Ishikawa (cell line): Measurements from ENCODE around the gene TLR6.

Source experiments
- EP300 ChIP-seq: IDR thresholded peaks from 2 replicates; pipeline ENCODE4 v1.6.1; 2012; ENCODE audit warnings: borderline replicate concordance
- MAX ChIP-seq: IDR thresholded peaks from 2 replicates; pipeline ENCODE4 v1.6.1; 2012
- REST ChIP-seq: IDR thresholded peaks from 2 replicates; pipeline ENCODE4 v1.6.1; 2012; ENCODE audit warnings: low read depth, mild to moderate bottlenecking
- TAF1 ChIP-seq: IDR thresholded peaks from 2 replicates; pipeline ENCODE4 v1.6.1; 2012; ENCODE audit warnings: low read depth, mild to moderate bottlenecking

GRCh38 chr4:38861791-38862190 is 5.2 kb upstream of the TLR6 start:
- no peak for TF ChIP-seq MAX
- TF ChIP-seq TAF1 = no peak
- no peak for TF ChIP-seq EP300
- TF ChIP-seq REST = no peak
